Measurements from ENCODE around the gene SPI1. TPM values are rescaled to one million over a fixed set of nuclear protein-coding genes. Genes with fewer than 3 reads are reported as not detected.

SPI1 gene
- total and polyA plus RNA-seq, 2 donors (not counting 1 experiment from before 2014, with no cell fraction given) = 98.3 to 119 TPM

- Histone ChIP-seq H3K79me2 (ENCODE audit: control insufficient read depth, insufficient read depth, low read length) (peaks cover 90% of the 10 kb centered on the region), H3K4me3 (ENCODE audit: control extremely low read depth in 1 of 5, extremely low read depth in 1 of 5, insufficient read depth in 1 of 5, low read depth in 2 of 5, low read length in 4 of 5) (no peak overlapping the region), H2AFZ (ENCODE audit: insufficient read depth, low read depth, low read length, poor library complexity, severe bottlenecking) (no peak overlapping the region), H3K9ac (ENCODE audit: low read length) (peak overlapping the region; percentile 99), H3K27me3 (replicated peaks in 1 of 4; ENCODE audit: control extremely low read depth in 1 of 4, control insufficient read depth in 3 of 4, insufficient read depth in 4 of 4, low read length in 3 of 4) (no peaks in the 10 kb centered on the region), H3K9me3 (ENCODE audit: control extremely low read depth in 1 of 3, control insufficient read depth in 2 of 3, insufficient read depth in 1 of 3, low read length in 2 of 3) (no peaks in the 10 kb centered on the region), H3K27ac (ENCODE audit: low read length in 2 of 2) (peak overlapping the region; percentile 96 to 97), H3K4me1 (ENCODE audit: control insufficient read depth in 2 of 2, insufficient read depth in 2 of 2, low read length in 2 of 2) (peaks cover 37 to 42% of the 10 kb centered on the region in 2 donors), H4K20me1 (ENCODE audit: control insufficient read depth, insufficient read depth, low read length, poor library complexity, severe bottlenecking) (peaks cover 27% of the 10 kb centered on the region), H3K4me2 (replicated peaks; ENCODE audit: low read depth, low read length, poor library complexity, severe bottlenecking) (peak overlapping the region; percentile 100), H3K36me3 (replicated peaks in 1 of 2; ENCODE audit: control extremely low read depth in 1 of 2, control insufficient read depth in 1 of 2, extremely low read depth in 1 of 2, insufficient read depth in 2 of 2, low read length in 1 of 2) (peaks cover 0 to 19% of the 10 kb centered on the region in 2 experiments)
- no peak overlapping the region for H3K27ac Mint-ChIP-seq
- no peaks in the 10 kb centered on the region for H3K9me3 Mint-ChIP-seq (ENCODE audit: insufficient read depth)
- TF ChIP-seq EZH2 (IDR thresholded peaks at IDR 0.05; ENCODE audit: borderline replicate concordance, insufficient read depth, low read depth, low read length, poor library complexity, severe bottlenecking) = no peak
- TF ChIP-seq, protein P1, sequence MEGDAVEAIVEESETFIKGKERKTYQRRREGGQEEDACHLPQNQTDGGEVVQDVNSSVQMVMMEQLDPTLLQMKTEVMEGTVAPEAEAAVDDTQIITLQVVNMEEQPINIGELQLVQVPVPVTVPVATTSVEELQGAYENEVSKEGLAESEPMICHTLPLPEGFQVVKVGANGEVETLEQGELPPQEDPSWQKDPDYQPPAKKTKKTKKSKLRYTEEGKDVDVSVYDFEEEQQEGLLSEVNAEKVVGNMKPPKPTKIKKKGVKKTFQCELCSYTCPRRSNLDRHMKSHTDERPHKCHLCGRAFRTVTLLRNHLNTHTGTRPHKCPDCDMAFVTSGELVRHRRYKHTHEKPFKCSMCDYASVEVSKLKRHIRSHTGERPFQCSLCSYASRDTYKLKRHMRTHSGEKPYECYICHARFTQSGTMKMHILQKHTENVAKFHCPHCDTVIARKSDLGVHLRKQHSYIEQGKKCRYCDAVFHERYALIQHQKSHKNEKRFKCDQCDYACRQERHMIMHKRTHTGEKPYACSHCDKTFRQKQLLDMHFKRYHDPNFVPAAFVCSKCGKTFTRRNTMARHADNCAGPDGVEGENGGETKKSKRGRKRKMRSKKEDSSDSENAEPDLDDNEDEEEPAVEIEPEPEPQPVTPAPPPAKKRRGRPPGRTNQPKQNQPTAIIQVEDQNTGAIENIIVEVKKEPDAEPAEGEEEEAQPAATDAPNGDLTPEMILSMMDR (IDR thresholded peaks at IDR 0.05) = no peak
- WGBS (ENCODE audit: insufficient coverage) = 98% methylated on average over 2 of the region's 2 CpGs
- no peaks in the 10 kb centered on the region for H3K27me3 Mint-ChIP-seq
- H3K4me1 Mint-ChIP-seq = peaks cover 31% of the 10 kb centered on the region
- DNase-seq = no peak
- CTCF ChIA-PET = interaction anchor here (0.9 to 1.9 kb wide), 6 partner anchors 8 to 131 kb away, joined by 3 to 15 read pairs (median 8); partner anchors contain the start of genes ACP2 and SLC39A13
- no peak overlapping the region for H3K4me3 Mint-ChIP-seq
- intact Hi-C loops (cut with micrococcal nuclease) = loop anchor here (2.0 to 10.0 kb wide), 3 partner anchors 55 to 203 kb away; partner anchors contain the start of gene ARFGAP2
- POLR2A ChIA-PET = interaction anchor here (1.0 to 4.1 kb wide), 5 partner anchors 10 to 31 kb away, joined by 3 to 50 read pairs (median 15); no protein-coding TSS in a partner anchor
- no peak for ATAC-seq (ENCODE audit: low read depth)
Measured at GRCh38 chr11:47379317-47379716, 970 bp upstream of the SPI1 start.

DNA sequence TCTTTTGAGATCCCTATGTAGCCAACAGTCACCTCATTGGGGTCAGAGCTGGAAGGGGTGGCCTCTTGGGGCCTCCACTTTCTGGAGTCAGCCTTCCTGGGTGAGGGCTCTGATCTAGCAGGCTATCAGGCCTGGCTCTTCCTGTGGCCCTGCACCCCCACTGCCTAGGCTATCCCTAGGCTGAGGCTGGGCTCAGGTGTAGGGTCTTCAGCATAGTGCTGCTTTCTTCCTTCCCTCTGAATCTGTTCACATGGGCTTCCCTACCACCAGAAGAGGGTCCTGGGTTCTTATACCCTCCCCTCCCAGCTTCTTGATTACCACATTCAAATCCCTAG is 456 bp upstream of the SPI1 start:
- peaks cover 96% of the 10 kb centered on the region for H3K79me2 ChIP-seq (ENCODE audit: control insufficient read depth, insufficient read depth, low read length)
- Mint-ChIP-seq H3K27me3 (no peaks in the 10 kb centered on the region), H3K4me1 (peaks cover 36% of the 10 kb centered on the region), H3K27ac (no peak overlapping the region), H3K9me3 (ENCODE audit: insufficient read depth) (no peaks in the 10 kb centered on the region), H3K4me3 (peak overlapping the region; percentile 92)
- CTCF ChIA-PET = interaction anchor here (0.9 to 2.6 kb wide), 9 partner anchors 8 to 130 kb away, joined by 3 to 18 read pairs (median 10); partner anchors contain the start of genes ACP2 and SLC39A13
- peak; percentile 5 for ATAC-seq (ENCODE audit: low read depth)
- intact Hi-C loops (cut with micrococcal nuclease) = loop anchor here (1.0 to 10.0 kb wide), 7 partner anchors 15 to 202 kb away; partner anchors contain the start of genes ARFGAP2, PSMC3 and SLC39A13
- no peak for DNase-seq
- peaks cover 42 to 47% of the 10 kb centered on the region in 2 donors for H3K4me1 ChIP-seq (ENCODE audit: control insufficient read depth in 2 of 2, insufficient read depth in 2 of 2, low read length in 2 of 2)
- H3K36me3 ChIP-seq (replicated peaks in 1 of 2; ENCODE audit: control extremely low read depth in 1 of 2, control insufficient read depth in 1 of 2, extremely low read depth in 1 of 2, insufficient read depth in 2 of 2, low read length in 1 of 2) = peaks cover 0 to 19% of the 10 kb centered on the region in 2 experiments
- no peaks in the 10 kb centered on the region for H3K9me3 ChIP-seq (ENCODE audit: control extremely low read depth in 1 of 3, control insufficient read depth in 2 of 3, insufficient read depth in 1 of 3, low read length in 2 of 3)
- H3K27ac ChIP-seq (ENCODE audit: low read length in 2 of 2) = peak overlapping the region; percentile 96 to 97
- H2AFZ ChIP-seq (ENCODE audit: insufficient read depth, low read depth, low read length, poor library complexity, severe bottlenecking) = peak overlapping the region; percentile 73
- H4K20me1 ChIP-seq (ENCODE audit: control insufficient read depth, insufficient read depth, low read length, poor library complexity, severe bottlenecking) = peaks cover 32% of the 10 kb centered on the region
- no peaks in the 10 kb centered on the region for H3K27me3 ChIP-seq (replicated peaks in 1 of 4; ENCODE audit: control extremely low read depth in 1 of 4, control insufficient read depth in 3 of 4, insufficient read depth in 4 of 4, low read length in 3 of 4)
- H3K9ac ChIP-seq (ENCODE audit: low read length) = peak overlapping the region; percentile 99
- TF ChIP-seq, protein P1 (IDR thresholded peaks at IDR 0.05) = no peak
- no peak for TF ChIP-seq EZH2 (IDR thresholded peaks at IDR 0.05; ENCODE audit: borderline replicate concordance, insufficient read depth, low read depth, low read length, poor library complexity, severe bottlenecking)
- H3K4me3 ChIP-seq (ENCODE audit: control extremely low read depth in 1 of 5, extremely low read depth in 1 of 5, insufficient read depth in 1 of 5, low read depth in 2 of 5, low read length in 4 of 5) = peak overlapping the region in 4 of 5 experiments; percentile 78 to 99 (median 94)
- POLR2A ChIA-PET = interaction anchor here (0.5 to 4.1 kb wide), 10 partner anchors 11 to 130 kb away, joined by 3 to 50 read pairs (median 8); partner anchors contain the start of gene ACP2
- peak overlapping the region; percentile 100 for H3K4me2 ChIP-seq (replicated peaks; ENCODE audit: low read depth, low read length, poor library complexity, severe bottlenecking)

All from B cell (primary cell).